GM12878 (cell line): ENCODE data around the gene CDC5L. TPM values are rescaled to one million over a fixed set of nuclear protein-coding genes. Genes with fewer than 3 reads are reported as not detected.

Experiments used
- ATAC-seq: fragments of 200-7000 bp; cut with Tn5 transposase; 3 replicates; pipeline ENCODE4 v1.9.1; 2020; ENCODE audit warnings: mild to moderate bottlenecking, moderate library complexity
- BruUV-seq: library from RNA; stranded (reverse); fragments of 400-500 nt; replicated peaks from 2 replicates; lab custom pipeline; 2021; lab: Mats Ljungman, UMichigan
- CTCF ChIA-PET: fragments of 300-600 bp; sonication (Branson Sonifier 250); formaldehyde crosslinking; extraction: SDS; loops from one replicate; lab custom pipeline; 2021; ENCODE audit warnings: inconsistent platforms; lab: Yijun Ruan, JAX
- POLR2A ChIA-PET: fragments of 350-600 bp; formaldehyde crosslinking; extraction: SDS; loops from one replicate; lab custom pipeline; 2021; ENCODE audit warnings: inconsistent platforms; lab: Charles Lee
- RAD21 ChIA-PET: fragments of 300-600 bp; sonication (Branson Sonifier 250); formaldehyde crosslinking; loops from one replicate; lab custom pipeline; 2023; ENCODE audit warnings: antibody characterized with exemption; ENCODE audit not compliant: unreplicated experiment; lab: Charles Lee
- SMC1A ChIA-PET: fragments of 300-600 bp; sonication (Branson Sonifier 250); formaldehyde crosslinking; loops from one replicate; lab custom pipeline; 2023; ENCODE audit not compliant: unreplicated experiment, uncharacterized antibody; lab: Charles Lee
- DNase-seq: peaks from one replicate; pipeline ENCODE4 v3.0.0-alpha.2; 2011; ENCODE audit warnings: low read depth, low spot score
- FAIRE-seq: peaks from 3 replicates; lab custom pipeline; 2011; peaks lifted over from hg19 to GRCh38; lab: Jason Lieb, UNC
- H2AFZ ChIP-seq: 2 replicates; pipeline ENCODE4 v1.6.0; 2011; ENCODE audit warnings: low read depth, low read length, control low read depth; ENCODE audit not compliant: control insufficient read depth
- H3K27ac ChIP-seq: 2 replicates; pipeline ENCODE4 v1.5.1; 2011; ENCODE audit warnings: control low read depth; ENCODE audit not compliant: control insufficient read depth, insufficient read depth
- H3K27me3 ChIP-seq, 2 experiments: replicated peaks in 1 of 2; 2 replicates each; pipeline versions ENCODE4 v1.6.0 to v1.6.1; 2011; ENCODE audit warnings: low read length in 1 of 2; ENCODE audit not compliant: control insufficient read depth in 2 of 2, insufficient read depth in 2 of 2
- H3K36me3 ChIP-seq, 2 experiments: 2 replicates each; pipeline ENCODE4 v1.5.1; 2011; ENCODE audit warnings: low read length in 1 of 2; ENCODE audit not compliant: control insufficient read depth in 2 of 2, insufficient read depth in 2 of 2
- H3K4me1 ChIP-seq: 2 replicates; pipeline ENCODE4 v1.6.1; 2011; ENCODE audit warnings: mild to moderate bottlenecking, low read length, moderate library complexity, mixed read lengths; ENCODE audit not compliant: control insufficient read depth, insufficient read depth
- H3K4me2 ChIP-seq: 2 replicates; pipeline ENCODE4 v1.6.0; 2011; ENCODE audit warnings: control low read depth; ENCODE audit not compliant: control insufficient read depth, insufficient read depth
- H3K4me3 ChIP-seq: fragments of 200-600 bp; sonication (generic); 2 replicates; pipeline ENCODE4 v1.5.1; 2016
- H3K79me2 ChIP-seq: 2 replicates; pipeline ENCODE4 v1.6.0; 2011; ENCODE audit warnings: low read length; ENCODE audit not compliant: control insufficient read depth, insufficient read depth
- H3K9ac ChIP-seq: 2 replicates; pipeline ENCODE4 v1.8.0; 2011; ENCODE audit warnings: low read length, control low read depth, mixed read lengths; ENCODE audit not compliant: control insufficient read depth, insufficient read depth
- H3K9me3 ChIP-seq: replicated peaks from 3 replicates; pipeline ENCODE4 v1.5.1; 2011; ENCODE audit warnings: mild to moderate bottlenecking, low read length; ENCODE audit not compliant: control insufficient read depth, insufficient read depth
- H4K20me1 ChIP-seq: 2 replicates; pipeline ENCODE4 v1.6.0; 2011; ENCODE audit not compliant: control insufficient read depth, insufficient read depth
- BCL11A ChIP-seq: IDR thresholded peaks from 2 replicates; pipeline ENCODE4 v1.6.1; 2011; ENCODE audit warnings: low read depth, low read length
- CHD2 ChIP-seq: IDR thresholded peaks from 2 replicates; pipeline ENCODE4 v1.6.1; 2011; ENCODE audit warnings: low read depth, low read length, improper control_type of control experiment, borderline replicate concordance
- ESRRA ChIP-seq: IDR thresholded peaks from 2 replicates; pipeline ENCODE4 v1.6.1; 2012; ENCODE audit warnings: mild to moderate bottlenecking, low read length, improper control_type of control experiment
- ETV6 ChIP-seq, 2 experiments: fragments of 450-650 bp in 1 of 2; IDR thresholded peaks in 1 of 2; conservative IDR thresholded peaks in 1 of 2; 2 replicates each; pipeline ENCODE4 v1.6.1; 2014; ENCODE audit warnings: antibody characterized with exemption in 1 of 2, borderline replicate concordance in 1 of 2, low read depth in 1 of 2, mild to moderate bottlenecking in 1 of 2, moderate library complexity in 1 of 2
- EZH2 ChIP-seq: IDR thresholded peaks from 2 replicates; pipeline ENCODE4 v1.6.1; 2012; ENCODE audit warnings: low read depth, mild to moderate bottlenecking, control low read depth, inconsistent platforms, low read length, borderline replicate concordance; ENCODE audit not compliant: control insufficient read depth
- HCFC1 ChIP-seq: fragments of 150-350 bp; IDR thresholded peaks from 2 replicates; pipeline ENCODE4 v1.6.1; 2014; ENCODE audit warnings: low read length
- IKZF1 ChIP-seq: fragments of 450-650 bp; conservative IDR thresholded peaks from 2 replicates; pipeline ENCODE4 v1.6.1; 2017; ENCODE audit warnings: antibody characterized with exemption, mild to moderate bottlenecking
- MYB ChIP-seq: fragments of 150-350 bp; IDR thresholded peaks from 2 replicates; pipeline ENCODE4 v1.6.1; 2014; ENCODE audit warnings: mild to moderate bottlenecking, low read depth, low read length, borderline replicate concordance
- POLR2A ChIP-seq: IDR thresholded peaks from 2 replicates; pipeline ENCODE4 v1.6.1; 2011; ENCODE audit warnings: low read depth, mild to moderate bottlenecking, low read length
- POLR2AphosphoS5 ChIP-seq: IDR thresholded peaks from 2 replicates; pipeline ENCODE4 v1.6.1; 2011; ENCODE audit warnings: mild to moderate bottlenecking, low read length, inconsistent platforms
- RAD51 ChIP-seq: fragments of 450-650 bp; IDR thresholded peaks from 2 replicates; pipeline ENCODE4 v1.6.1; 2016; ENCODE audit warnings: moderate library complexity, mild to moderate bottlenecking, inconsistent platforms
- RFX5 ChIP-seq: IDR thresholded peaks from 2 replicates; pipeline ENCODE4 v1.6.1; 2011; ENCODE audit warnings: low read depth, low read length, improper control_type of control experiment
- SMAD1 ChIP-seq: fragments of 450-650 bp; IDR thresholded peaks from 2 replicates; pipeline ENCODE4 v1.6.1; 2018; ENCODE audit warnings: mild to moderate bottlenecking, low read depth; ENCODE audit not compliant: partially characterized antibody
- SREBF1 ChIP-seq: IDR thresholded peaks from 2 replicates; pipeline ENCODE4 v1.6.1; 2012; ENCODE audit warnings: mild to moderate bottlenecking, low read length
- SREBF2 ChIP-seq: IDR thresholded peaks from 2 replicates; pipeline ENCODE4 v1.6.1; 2012; ENCODE audit warnings: mild to moderate bottlenecking, low read length
- ZZZ3 ChIP-seq: IDR thresholded peaks from 2 replicates; pipeline ENCODE4 v1.6.1; 2011; ENCODE audit warnings: low read depth; ENCODE audit not compliant: control insufficient read depth, insufficient read length
- WGBS: methylation state at CpG from one replicate; pipeline ENCODE4 v1.1.6; 2016; ENCODE audit warnings: low lambda C conversion rate; ENCODE audit not compliant: insufficient replicate concordance, insufficient coverage; ENCODE audit errors: missing lambda C conversion rate; 5-methylcytosine and 5-hydroxymethylcytosine counted together
- in situ Hi-C: fragments of 300-500 bp; cut with MboI; formaldehyde crosslinking; loops from 9 replicates; pipeline ENCODE4 v1.14.3; 2018; ENCODE audit warnings: mixed read lengths
- intact Hi-C: fragments of 100-400 bp; cut with micrococcal nuclease; formaldehyde crosslinking; loops from one replicate; pipeline ENCODE4 v1.14.2; 2022; ENCODE audit not compliant: unreplicated experiment
- polyA plus RNA-seq, 11 experiments: library from polyadenylated mRNA; depleted of rRNA in 4 of 11; unstranded in 6 of 11; stranded (reverse) in 5 of 11; fragments of >200 nt; fragmentation: Nextera tagmentation in 4 of 11; fragmentation: Illumina TruSeq in 1 of 11; extraction: Ambion mirVana in 4 of 11; extraction: Trizol in 1 of 11; gene quantifications; 1 replicate in 1 of 11; 2 replicates in 10 of 11; pipeline versions ENCODE4 v1.2.1 to v1.2.3, GENCODE V29; 2011 to 2016; ENCODE audit warnings: inconsistent platforms in 2 of 11, missing spikeins in 2 of 11, low read depth in 1 of 11
- total RNA-seq, 4 experiments: library from RNA; depleted of rRNA in 3 of 4; stranded (reverse); fragments of >200 nt in 3 of 4; fragmentation: Illumina TruSeq in 1 of 4; extraction: Trizol in 1 of 4; gene quantifications; 2 replicates each; pipeline versions ENCODE4 v1.2.1 to v1.2.3, GENCODE V29; 2013 to 2021
- TF ChIP-seq, protein P1 (sequence below): fragments of 150-350 bp; IDR thresholded peaks from 2 replicates; pipeline ENCODE4 v1.6.1; 2014; ENCODE audit warnings: mild to moderate bottlenecking, low read depth, low read length

Gene CDC5L
- total and polyA plus RNA-seq, 10 of the 15 experiments (the other 5 are each of a cell fraction or from before 2014, with no cell fraction given): 13.2 to 29.4 (median 18.8) TPM

DNA sequence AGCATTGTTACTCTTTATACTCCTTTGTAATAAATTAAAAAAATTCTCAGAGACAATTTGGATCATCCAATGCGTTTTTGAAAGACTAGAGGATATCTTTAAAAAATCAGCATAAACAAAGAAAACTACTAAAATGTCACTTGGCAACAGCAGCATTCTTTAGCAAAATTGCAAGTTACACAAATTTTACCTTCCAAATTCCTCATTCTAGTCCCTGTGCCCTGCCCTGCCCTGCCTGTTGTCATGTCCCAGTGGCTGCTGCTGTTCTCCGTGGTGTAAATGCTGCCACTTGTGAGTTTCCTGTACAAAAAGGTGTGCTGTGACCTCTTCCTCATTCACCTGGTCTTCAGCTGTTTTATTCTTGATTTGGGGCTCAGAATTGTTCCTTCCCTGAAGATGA, 83.2 kb downstream of the CDC5L start:
- Histone ChIP-seq H4K20me1 (no peaks in the 10 kb centered on the region), H2AFZ (no peak overlapping the region), H3K4me1 (no peaks in the 10 kb centered on the region), H3K27me3 (no peaks in the 10 kb centered on the region), H3K36me3 (no peaks in the 10 kb centered on the region), H3K27ac (no peak overlapping the region), H3K9ac (no peak overlapping the region), H3K4me3 (no peak overlapping the region), H3K9me3 (no peaks in the 10 kb centered on the region), H3K4me2 (no peak overlapping the region), H3K79me2 (no peaks in the 10 kb centered on the region)
- SMC1A ChIA-PET: interaction anchor here (1.0 kb wide), 1 partner anchor 34 kb away, joined by 3 read pairs; no protein-coding TSS in a partner anchor
- ATAC-seq: no peak
- CTCF ChIA-PET: interaction anchor here (0.6 to 2.9 kb wide), 11 partner anchors 10 to 1452 kb away, joined by 3 to 9 read pairs (median 3); no protein-coding TSS in a partner anchor
- no TSS peak for BruUV-seq
- intact Hi-C loops: no loop called here
- DNase-seq: no peak
- in situ Hi-C loops: loop anchor here (5.0 kb wide), 1 partner anchor 1452 kb away; no protein-coding TSS in a partner anchor
- RAD21 ChIA-PET: interaction anchor here (1.2 kb wide), 1 partner anchor 1451 kb away, joined by 7 read pairs; no protein-coding TSS in a partner anchor
- FAIRE-seq: no peak
- 15% methylated on average over 2 of the region's 2 CpGs for WGBS
- POLR2A ChIA-PET: no interaction called here
- TF ChIP-seq EZH2: no peak

DNA sequence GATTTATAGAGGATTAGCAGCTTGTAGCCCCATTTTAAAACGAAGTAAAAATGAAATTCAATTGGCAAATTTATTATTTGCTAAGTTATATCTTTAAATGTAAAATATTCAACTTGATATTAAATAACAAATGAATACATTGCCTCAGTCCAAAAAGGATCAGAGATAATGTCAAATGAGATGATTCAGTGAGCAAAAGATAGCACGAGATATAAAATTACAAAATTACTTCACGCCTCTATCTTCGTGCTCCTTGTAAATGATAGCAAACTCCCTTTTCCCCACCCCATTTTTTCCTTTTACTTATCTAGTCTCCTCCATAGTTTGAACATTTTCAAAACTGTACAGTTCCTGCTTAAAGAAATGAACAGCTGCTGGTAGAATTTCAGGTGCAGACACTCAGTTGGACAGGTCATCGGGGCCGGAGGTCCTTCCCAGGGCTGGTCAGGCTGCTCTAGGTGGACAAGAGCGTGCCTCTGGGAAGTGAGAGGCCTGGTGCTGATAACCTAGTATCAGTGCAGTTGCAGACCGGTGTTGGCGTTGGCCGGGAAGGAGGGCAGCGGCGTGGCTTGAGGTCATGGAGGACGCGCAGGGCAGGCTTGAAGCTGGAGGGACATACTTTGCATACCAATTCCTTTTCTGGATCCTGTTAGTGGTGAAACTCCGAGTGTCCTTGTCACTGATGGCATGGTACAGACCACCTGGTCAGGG, 83.9 kb downstream of the CDC5L start:
- H3K4me1 ChIP-seq: no peaks in the 10 kb centered on the region
- H3K36me3 ChIP-seq: no peaks in the 10 kb centered on the region
- ChIA-PET CTCF (interaction anchor here (0.8 to 2.5 kb wide), 4 partner anchors 11 to 19 kb away, joined by 3 to 9 read pairs (median 4); no protein-coding TSS in a partner anchor), POLR2A (no interaction called here), RAD21 (no interaction called here), SMC1A (interaction anchor here (1.3 kb wide), 1 partner anchor 15 kb away, joined by 3 read pairs; no protein-coding TSS in a partner anchor)
- no peak overlapping the region for H3K4me2 ChIP-seq
- H4K20me1 ChIP-seq: no peaks in the 10 kb centered on the region
- no peak overlapping the region for H3K4me3 ChIP-seq
- no peaks in the 10 kb centered on the region; a peak in 1 of 4 replicates for H3K27me3 ChIP-seq
- no peak for ATAC-seq
- no peak overlapping the region for H3K9ac ChIP-seq
- in situ Hi-C loops: loop anchor here (5.0 kb wide), 1 partner anchor 1451 kb away; no protein-coding TSS in a partner anchor
- H3K27ac ChIP-seq: no peak overlapping the region
- intact Hi-C loops: no loop called here
- BruUV-seq: no TSS peak
- no peak for DNase-seq
- no peaks in the 10 kb centered on the region for H3K79me2 ChIP-seq
- no peak overlapping the region for H2AFZ ChIP-seq
- FAIRE-seq: no peak
- 52% methylated on average over 15 of the region's 15 CpGs for WGBS
- H3K9me3 ChIP-seq: no peaks in the 10 kb centered on the region
- TF ChIP-seq SMAD1: no peak
- TF ChIP-seq, protein P1, sequence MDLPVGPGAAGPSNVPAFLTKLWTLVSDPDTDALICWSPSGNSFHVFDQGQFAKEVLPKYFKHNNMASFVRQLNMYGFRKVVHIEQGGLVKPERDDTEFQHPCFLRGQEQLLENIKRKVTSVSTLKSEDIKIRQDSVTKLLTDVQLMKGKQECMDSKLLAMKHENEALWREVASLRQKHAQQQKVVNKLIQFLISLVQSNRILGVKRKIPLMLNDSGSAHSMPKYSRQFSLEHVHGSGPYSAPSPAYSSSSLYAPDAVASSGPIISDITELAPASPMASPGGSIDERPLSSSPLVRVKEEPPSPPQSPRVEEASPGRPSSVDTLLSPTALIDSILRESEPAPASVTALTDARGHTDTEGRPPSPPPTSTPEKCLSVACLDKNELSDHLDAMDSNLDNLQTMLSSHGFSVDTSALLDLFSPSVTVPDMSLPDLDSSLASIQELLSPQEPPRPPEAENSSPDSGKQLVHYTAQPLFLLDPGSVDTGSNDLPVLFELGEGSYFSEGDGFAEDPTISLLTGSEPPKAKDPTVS: no peak
- no peak for TF ChIP-seq MYB
- no peak for TF ChIP-seq SREBF2
- no peak for TF ChIP-seq SREBF1
- no peak for TF ChIP-seq RAD51
- TF ChIP-seq RFX5: no peak
- no peak for TF ChIP-seq POLR2AphosphoS5
- TF ChIP-seq CHD2: no peak
- TF ChIP-seq IKZF1: no peak
- TF ChIP-seq POLR2A: no peak
- no peak for TF ChIP-seq HCFC1
- TF ChIP-seq BCL11A: no peak
- TF ChIP-seq ETV6 (conservative IDR thresholded peaks at IDR 0.05 in 1 of 2, IDR thresholded peaks at IDR 0.05 in 1 of 2; ENCODE audit: borderline replicate concordance in 1 of 2, low read depth in 1 of 2): no peak
- no peak for TF ChIP-seq ESRRA
- no peak for TF ChIP-seq ZZZ3
